ENCODE data around the gene ORM1.

DNA sequence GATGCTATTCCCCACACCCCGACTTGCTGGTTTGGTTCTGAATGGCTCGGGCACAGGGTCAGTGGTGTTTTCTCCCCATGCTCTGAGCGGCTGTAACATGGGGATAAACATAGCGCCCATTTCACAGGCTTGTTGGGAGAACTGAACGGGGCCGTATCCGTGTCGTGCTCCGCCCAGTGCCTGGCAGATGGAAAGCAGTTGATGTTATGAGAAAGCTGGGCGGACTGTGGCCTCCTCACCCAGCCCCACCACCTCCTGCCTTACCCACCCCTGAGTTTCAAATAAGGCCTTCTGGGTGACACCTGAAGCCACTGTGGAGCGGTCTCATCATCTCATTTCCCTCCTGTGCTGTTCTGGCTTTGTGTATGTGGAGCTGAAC lies 21.3 kb downstream of the ORM1 start:
- TF ChIP-seq, protein P1, sequence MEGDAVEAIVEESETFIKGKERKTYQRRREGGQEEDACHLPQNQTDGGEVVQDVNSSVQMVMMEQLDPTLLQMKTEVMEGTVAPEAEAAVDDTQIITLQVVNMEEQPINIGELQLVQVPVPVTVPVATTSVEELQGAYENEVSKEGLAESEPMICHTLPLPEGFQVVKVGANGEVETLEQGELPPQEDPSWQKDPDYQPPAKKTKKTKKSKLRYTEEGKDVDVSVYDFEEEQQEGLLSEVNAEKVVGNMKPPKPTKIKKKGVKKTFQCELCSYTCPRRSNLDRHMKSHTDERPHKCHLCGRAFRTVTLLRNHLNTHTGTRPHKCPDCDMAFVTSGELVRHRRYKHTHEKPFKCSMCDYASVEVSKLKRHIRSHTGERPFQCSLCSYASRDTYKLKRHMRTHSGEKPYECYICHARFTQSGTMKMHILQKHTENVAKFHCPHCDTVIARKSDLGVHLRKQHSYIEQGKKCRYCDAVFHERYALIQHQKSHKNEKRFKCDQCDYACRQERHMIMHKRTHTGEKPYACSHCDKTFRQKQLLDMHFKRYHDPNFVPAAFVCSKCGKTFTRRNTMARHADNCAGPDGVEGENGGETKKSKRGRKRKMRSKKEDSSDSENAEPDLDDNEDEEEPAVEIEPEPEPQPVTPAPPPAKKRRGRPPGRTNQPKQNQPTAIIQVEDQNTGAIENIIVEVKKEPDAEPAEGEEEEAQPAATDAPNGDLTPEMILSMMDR (IDR thresholded peaks at IDR 0.05; ENCODE audit: control extremely low read depth in 1 of 3, insufficient read depth in 1 of 3, low read depth in 1 of 3, low read length in 3 of 3), result no peak
- TF ChIP-seq SP1 (IDR thresholded peaks at IDR 0.05; ENCODE audit: low read depth, low read length) (no peak), GABPA (IDR thresholded peaks at IDR 0.05; ENCODE audit: borderline replicate concordance, insufficient read depth, low read length) (no peak)

Measured in H1 (cell line).